DND-41 (cell line): Measurements from ENCODE around the gene ARHGAP26.
"Not testable (repeated sequence)": the region's sequence is repeated elsewhere in the genome, so short reads cannot be mapped to it uniquely, and the experiment has no call there.

Source experiments
- ATAC-seq: fragments of 200-7000 bp; cut with Tn5 transposase; 3 replicates; pipeline ENCODE4 v1.9.1; 2021; ENCODE audit warnings: low read depth; ENCODE audit not compliant: insufficient read depth
- DNase-seq: peaks from one replicate; pipeline ENCODE4 v3.0.0-alpha.2; 2020
- H2AFZ ChIP-seq: 2 replicates; pipeline ENCODE4 v1.6.0; 2012; ENCODE audit warnings: low read depth, low read length
- H3K27ac ChIP-seq: 2 replicates; pipeline ENCODE4 v1.5.1; 2012; ENCODE audit warnings: low read length, inconsistent platforms
- H3K27me3 ChIP-seq: fragments of 200-600 bp; sonication (generic); 2 replicates; pipeline ENCODE4 v1.6.0; 2012; ENCODE audit warnings: low read length, mild to moderate bottlenecking, inconsistent platforms; ENCODE audit not compliant: insufficient read depth, poor library complexity
- H3K36me3 ChIP-seq: 2 replicates; pipeline ENCODE4 v1.5.1; 2012; ENCODE audit warnings: low read length, inconsistent platforms; ENCODE audit not compliant: insufficient read depth
- H3K4me1 ChIP-seq: 2 replicates; pipeline ENCODE4 v1.5.1; 2012; ENCODE audit warnings: mild to moderate bottlenecking, low read length; ENCODE audit not compliant: insufficient read depth
- H3K4me2 ChIP-seq: 2 replicates; pipeline ENCODE4 v1.6.0; 2012; ENCODE audit warnings: mild to moderate bottlenecking, moderate library complexity, low read length, inconsistent platforms; ENCODE audit not compliant: insufficient read depth
- H3K4me3 ChIP-seq, 2 experiments: fragments of 200-600 bp in 1 of 2; shearing (Covaris generic) in 1 of 2; 2 replicates each; pipeline ENCODE4 v1.5.1; 2012 to 2016; ENCODE audit warnings: inconsistent platforms in 2 of 2, low read length in 2 of 2, mild to moderate bottlenecking in 2 of 2, low read depth in 1 of 2, moderate library complexity in 1 of 2
- H3K79me2 ChIP-seq: 2 replicates; pipeline ENCODE4 v1.6.0; 2012; ENCODE audit warnings: low read length, inconsistent platforms; ENCODE audit not compliant: insufficient read depth
- H3K9ac ChIP-seq: 2 replicates; pipeline ENCODE4 v1.6.0; 2012; ENCODE audit warnings: low read depth, mild to moderate bottlenecking, inconsistent platforms, low read length, moderate library complexity
- H3K9me3 ChIP-seq: 2 replicates; pipeline ENCODE4 v1.5.1; 2012; ENCODE audit warnings: low read length, moderate library complexity, mild to moderate bottlenecking, inconsistent platforms; ENCODE audit not compliant: insufficient read depth, severe bottlenecking
- H4K20me1 ChIP-seq: 2 replicates; pipeline ENCODE4 v1.6.0; 2012; ENCODE audit warnings: low read length; ENCODE audit not compliant: insufficient read depth
- EZH2 ChIP-seq: IDR thresholded peaks from 3 replicates; pipeline ENCODE4 v1.6.1; 2012; ENCODE audit warnings: borderline replicate concordance, low read depth, mild to moderate bottlenecking, moderate library complexity, low read length, inconsistent platforms; ENCODE audit not compliant: severe bottlenecking
- TF ChIP-seq, protein P1 (sequence below): IDR thresholded peaks from 2 replicates; pipeline ENCODE4 v1.5.1; 2012; ENCODE audit warnings: borderline replicate concordance, low read length, moderate library complexity, mild to moderate bottlenecking; ENCODE audit not compliant: poor library complexity, severe bottlenecking; ENCODE audit errors: extremely low read depth

The ARHGAP26 gene

DNA sequence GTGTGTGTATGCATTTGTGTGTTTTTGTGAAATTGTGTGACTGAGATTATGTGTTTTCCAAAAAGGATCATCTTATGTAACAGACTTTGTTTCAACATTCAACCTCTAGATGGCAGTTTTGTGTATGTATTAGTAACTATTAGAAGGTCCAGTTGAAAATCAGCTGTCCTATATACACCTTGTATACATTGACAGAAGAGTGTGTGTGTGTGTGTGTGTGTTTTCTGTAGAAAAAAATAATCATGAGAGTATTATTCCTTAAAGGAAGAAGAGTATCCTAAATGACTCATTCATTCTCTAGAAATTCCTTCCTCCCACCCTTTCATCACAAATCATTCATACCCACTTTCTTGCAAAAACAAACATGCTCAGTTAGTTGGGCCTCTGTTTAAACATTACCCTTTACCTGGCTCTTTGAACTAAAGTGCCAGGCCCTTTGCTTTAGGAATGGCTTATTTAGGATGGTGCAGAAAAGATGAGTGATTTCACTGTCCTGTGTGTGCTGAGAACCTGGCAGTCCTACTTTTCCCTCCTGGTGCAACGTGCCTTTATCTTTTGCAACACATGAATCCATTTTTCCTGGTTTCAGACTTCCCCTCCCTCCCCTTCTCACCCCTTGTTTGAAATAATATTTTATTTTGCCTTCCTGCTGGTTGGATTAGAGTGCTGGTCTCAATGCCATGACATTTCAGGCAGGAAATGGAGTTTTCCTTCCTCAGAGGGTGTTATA is 152.2 kb downstream of the ARHGAP26 start:
- peak overlapping the region; percentile 38; the same call in 1 of the 2 replicates for H3K27ac ChIP-seq
- H4K20me1 ChIP-seq: no peaks in the 10 kb centered on the region
- H3K4me2 ChIP-seq: no peak overlapping the region
- no peak for DNase-seq
- peaks cover 5% of the 10 kb centered on the region; the same call in 1 of the 2 replicates for H3K4me1 ChIP-seq
- no peak overlapping the region for H2AFZ ChIP-seq
- H3K27me3 ChIP-seq: no peaks in the 10 kb centered on the region
- TF ChIP-seq EZH2: no peak
- TF ChIP-seq, protein P1, sequence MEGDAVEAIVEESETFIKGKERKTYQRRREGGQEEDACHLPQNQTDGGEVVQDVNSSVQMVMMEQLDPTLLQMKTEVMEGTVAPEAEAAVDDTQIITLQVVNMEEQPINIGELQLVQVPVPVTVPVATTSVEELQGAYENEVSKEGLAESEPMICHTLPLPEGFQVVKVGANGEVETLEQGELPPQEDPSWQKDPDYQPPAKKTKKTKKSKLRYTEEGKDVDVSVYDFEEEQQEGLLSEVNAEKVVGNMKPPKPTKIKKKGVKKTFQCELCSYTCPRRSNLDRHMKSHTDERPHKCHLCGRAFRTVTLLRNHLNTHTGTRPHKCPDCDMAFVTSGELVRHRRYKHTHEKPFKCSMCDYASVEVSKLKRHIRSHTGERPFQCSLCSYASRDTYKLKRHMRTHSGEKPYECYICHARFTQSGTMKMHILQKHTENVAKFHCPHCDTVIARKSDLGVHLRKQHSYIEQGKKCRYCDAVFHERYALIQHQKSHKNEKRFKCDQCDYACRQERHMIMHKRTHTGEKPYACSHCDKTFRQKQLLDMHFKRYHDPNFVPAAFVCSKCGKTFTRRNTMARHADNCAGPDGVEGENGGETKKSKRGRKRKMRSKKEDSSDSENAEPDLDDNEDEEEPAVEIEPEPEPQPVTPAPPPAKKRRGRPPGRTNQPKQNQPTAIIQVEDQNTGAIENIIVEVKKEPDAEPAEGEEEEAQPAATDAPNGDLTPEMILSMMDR: peak; percentile 64
- H3K4me3 ChIP-seq: no peak overlapping the region
- peak; percentile 78 for ATAC-seq
- H3K79me2 ChIP-seq: no peaks in the 10 kb centered on the region
- no peaks in the 10 kb centered on the region for H3K9me3 ChIP-seq
- no peak overlapping the region for H3K9ac ChIP-seq
- H3K36me3 ChIP-seq: no peaks in the 10 kb centered on the region

DNA sequence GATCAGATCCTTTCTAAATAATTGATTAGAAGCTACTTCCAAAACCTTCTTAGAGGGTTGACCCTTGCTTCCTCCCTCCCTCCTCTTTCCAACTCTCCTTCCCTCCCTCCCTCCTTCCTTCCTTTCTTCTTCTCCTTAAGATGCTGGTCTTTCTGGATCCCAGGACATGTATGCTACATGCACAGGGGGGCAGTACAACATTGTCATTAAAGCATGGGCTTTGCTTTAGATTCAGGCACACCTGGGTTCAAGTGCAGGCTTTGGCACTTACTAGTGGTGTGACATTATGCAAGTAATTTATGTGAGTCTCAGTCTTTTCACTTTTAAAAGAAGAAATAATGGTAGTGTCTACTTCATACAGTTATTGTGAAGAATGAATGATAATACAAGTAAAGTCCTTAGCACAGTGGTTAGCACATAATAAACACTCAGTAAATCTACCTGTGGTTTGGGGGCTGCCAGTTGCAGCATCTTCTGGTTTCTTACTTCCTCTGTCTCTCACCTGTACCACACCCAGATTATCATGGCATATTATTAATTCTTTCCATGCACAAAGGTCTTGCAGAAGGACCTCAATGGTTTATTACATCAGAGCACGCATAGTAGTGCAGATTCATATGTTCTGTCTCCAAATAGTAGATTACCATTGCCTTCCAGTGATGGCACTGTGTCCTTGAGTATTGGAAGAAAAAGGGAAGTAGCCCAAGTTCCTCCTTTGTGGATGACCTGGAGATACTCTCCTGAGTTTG is 154.1 kb downstream of the ARHGAP26 start:
- DNase-seq: peak; percentile 29
- H3K36me3 ChIP-seq: no peaks in the 10 kb centered on the region
- H3K27ac ChIP-seq: no peak overlapping the region
- H3K27me3 ChIP-seq: no peaks in the 10 kb centered on the region
- no peaks in the 10 kb centered on the region for H4K20me1 ChIP-seq
- no peaks in the 10 kb centered on the region for H3K79me2 ChIP-seq
- peaks cover 5% of the 10 kb centered on the region for H3K4me1 ChIP-seq
- no peak overlapping the region for H2AFZ ChIP-seq
- TF ChIP-seq EZH2: no peak
- TF ChIP-seq, protein P1: peak; percentile 65
- no peak overlapping the region for H3K4me2 ChIP-seq
- peak; percentile 59; the same call in 2 of the 3 replicates for ATAC-seq
- H3K4me3 ChIP-seq: no peak overlapping the region
- H3K9me3 ChIP-seq: no peaks in the 10 kb centered on the region
- no peak overlapping the region for H3K9ac ChIP-seq

DNA sequence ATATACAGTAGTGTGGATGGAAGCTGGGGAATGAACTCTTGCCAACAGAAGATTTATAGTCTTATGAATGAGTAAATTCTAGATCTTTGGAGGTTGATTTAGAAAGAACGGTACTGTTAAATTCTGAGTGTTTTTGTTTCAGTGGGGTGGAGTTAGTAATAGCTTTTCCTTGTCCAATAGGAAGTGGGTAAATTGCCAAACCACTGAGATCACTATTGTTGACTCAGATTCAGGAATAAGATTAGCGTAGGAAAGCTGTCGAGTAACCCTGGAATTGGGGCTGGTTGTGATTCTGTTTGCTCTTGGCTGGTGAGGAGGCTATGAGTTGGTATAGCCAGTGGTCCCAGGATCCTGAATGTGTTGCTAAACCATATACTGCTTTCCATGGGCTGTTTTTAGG is 155.6 kb downstream of the ARHGAP26 start:
- Histone ChIP-seq H3K9ac (no peak overlapping the region), H3K79me2 (no peaks in the 10 kb centered on the region), H3K9me3 (no peaks in the 10 kb centered on the region), H3K27me3 (no peaks in the 10 kb centered on the region), H3K4me2 (no peak overlapping the region), H3K36me3 (peaks cover 4% of the 10 kb centered on the region; the same call in 1 of the 2 replicates), H3K27ac (no peak overlapping the region), H2AFZ (no peak overlapping the region), H4K20me1 (no peaks in the 10 kb centered on the region), H3K4me3 (no peak overlapping the region), H3K4me1 (peaks cover 17% of the 10 kb centered on the region)
- DNase-seq: no peak
- no peak for ATAC-seq
- TF ChIP-seq EZH2: no peak

DNA sequence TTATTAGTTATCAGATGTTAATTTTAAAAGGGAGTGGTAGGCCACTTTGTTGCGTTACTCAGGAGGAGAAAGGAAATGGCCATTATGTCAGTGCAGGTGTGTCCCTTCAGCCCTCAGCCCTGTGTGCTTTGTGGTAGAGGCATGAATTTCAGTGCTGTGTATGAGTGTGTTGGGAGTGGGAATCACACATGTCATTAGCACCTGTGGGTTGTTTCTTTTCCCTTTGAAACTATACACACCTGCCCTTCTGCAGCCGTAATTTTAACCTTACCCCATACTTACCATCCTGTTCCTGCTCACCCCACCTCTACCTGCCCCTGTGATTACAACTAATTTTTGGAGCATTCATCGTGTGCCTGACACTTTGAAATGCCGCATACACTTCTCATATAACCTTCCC is 156.4 kb downstream of the ARHGAP26 start:
- DNase-seq: no peak
- Histone ChIP-seq H4K20me1 (no peaks in the 10 kb centered on the region), H3K4me1 (peaks cover 17% of the 10 kb centered on the region), H3K27me3 (no peaks in the 10 kb centered on the region), H3K27ac (no peak overlapping the region), H3K79me2 (no peaks in the 10 kb centered on the region), H3K4me3 (no peak overlapping the region), H3K9me3 (no peaks in the 10 kb centered on the region), H2AFZ (no peak overlapping the region), H3K4me2 (no peak overlapping the region), H3K36me3 (peaks cover 5% of the 10 kb centered on the region), H3K9ac (no peak overlapping the region)
- no peak; the same call in 2 of the 3 replicates for ATAC-seq
- TF ChIP-seq, protein P1: no peak
- TF ChIP-seq EZH2: no peak

DNA sequence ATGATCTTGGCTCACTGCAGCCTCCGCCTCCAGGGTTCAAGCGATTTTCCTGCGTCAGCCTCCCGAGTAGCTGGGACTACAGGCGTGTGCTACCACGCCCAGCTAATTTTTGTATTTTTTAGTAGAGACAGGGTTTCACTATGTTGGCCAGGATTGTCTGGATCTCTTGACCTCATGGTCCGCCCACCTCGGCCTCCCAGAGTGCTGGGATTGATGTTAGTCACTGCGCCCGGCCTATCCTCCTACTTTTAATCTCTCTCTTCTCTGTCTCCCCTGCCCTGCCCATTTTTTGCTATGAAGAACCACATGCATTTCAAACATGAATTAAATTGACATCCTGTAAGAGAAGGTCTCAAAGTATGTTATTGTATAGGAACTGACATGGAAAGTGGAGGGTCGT is 158.8 kb downstream of the ARHGAP26 start:
- peaks cover 22% of the 10 kb centered on the region for H3K36me3 ChIP-seq
- ATAC-seq, H3K9ac ChIP-seq, DNase-seq, H2AFZ ChIP-seq, H3K9me3 ChIP-seq, H4K20me1 ChIP-seq, H3K4me2 ChIP-seq, H3K27me3 ChIP-seq, H3K27ac ChIP-seq, H3K4me3 ChIP-seq, H3K79me2 ChIP-seq: not testable (repeated sequence)
- H3K4me1 ChIP-seq: peaks cover 21% of the 10 kb centered on the region
